AG10803 (cell line): ENCODE data around the gene PROB1.

Source experiments
- DNase-seq: peaks from one replicate; pipeline ENCODE4 v3.0.0; 2010; ENCODE audit warnings: low read depth
- H3K4me3 ChIP-seq: 2 replicates; pipeline ENCODE4 v1.5.1; 2011; ENCODE audit warnings: mild to moderate bottlenecking, low read length, control low read depth
- CTCF ChIP-seq: conservative IDR thresholded peaks from 2 replicates; pipeline ENCODE4 v1.5.1; 2011; ENCODE audit warnings: mild to moderate bottlenecking, low read length, control low read depth, inconsistent platforms

Gene PROB1

GRCh38 chr5:139418793-139419192 is 23.9 kb upstream of the PROB1 start:
- TF ChIP-seq CTCF: no peak
- no peak overlapping the region for H3K4me3 ChIP-seq
- no peak for DNase-seq

DNA sequence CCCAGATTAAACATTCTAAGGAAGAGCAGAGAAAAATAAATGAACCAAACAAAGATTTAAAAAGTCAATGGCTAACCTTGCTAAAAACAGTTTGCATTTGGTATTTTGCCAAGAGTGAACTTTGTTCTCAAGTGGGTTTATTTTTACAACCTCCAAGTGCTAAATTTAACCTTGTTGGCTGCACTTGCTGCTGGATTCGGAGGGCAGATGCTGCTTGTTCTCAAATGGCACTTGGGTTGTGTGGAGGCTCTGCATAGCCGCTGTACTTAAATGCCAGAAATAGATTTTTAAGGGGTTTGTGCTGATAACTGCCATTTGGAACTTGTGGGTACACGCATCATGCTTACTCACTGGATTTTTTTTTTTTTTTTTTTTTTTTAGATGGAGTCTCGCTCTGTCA is 22.3 kb upstream of the PROB1 start:
- no peak for DNase-seq
- no peak for TF ChIP-seq CTCF
- no peak overlapping the region for H3K4me3 ChIP-seq

DNA sequence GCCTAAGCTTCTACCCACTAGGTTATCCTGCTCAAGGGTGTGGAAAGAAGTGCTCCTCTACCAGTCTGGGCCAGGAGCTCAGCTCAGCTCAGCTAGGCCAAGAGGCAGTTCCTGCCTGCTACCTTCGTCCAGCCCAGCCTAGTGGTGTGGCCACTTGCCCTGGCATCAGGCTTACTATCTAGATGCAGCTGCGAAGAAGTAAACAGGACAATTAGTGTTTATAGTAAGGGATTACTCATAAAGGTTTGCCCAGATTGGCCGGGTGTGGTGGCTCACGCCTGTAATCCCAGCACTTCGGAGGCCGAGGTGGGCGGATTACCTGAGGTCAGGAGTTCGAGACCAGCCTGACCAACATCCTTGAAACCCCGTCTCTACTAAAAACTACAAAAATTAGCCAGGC is 21.7 kb upstream of the PROB1 start:
- DNase-seq: no peak

GRCh38 chr5:139415869-139416268 is 21.0 kb upstream of the PROB1 start:
- no peak overlapping the region for H3K4me3 ChIP-seq
- DNase-seq: no peak

More for the DNA sequence above, 21.7 kb upstream of the PROB1 start:
- no peak for TF ChIP-seq CTCF
- H3K4me3 ChIP-seq: no peak overlapping the region

GRCh38 chr5:139415221-139415861 is 20.4 kb upstream of the PROB1 start:
- no peak overlapping the region for H3K4me3 ChIP-seq
- DNase-seq: no peak
- no peak for TF ChIP-seq CTCF

More at GRCh38 chr5:139415869-139416268, 21.0 kb upstream of the PROB1 start:
- no peak for TF ChIP-seq CTCF

- no peak for TF ChIP-seq CTCF
- DNase-seq: no peak
- H3K4me3 ChIP-seq: no peak overlapping the region
Measured at GRCh38 chr5:139414581-139415130, 19.8 kb upstream of the PROB1 start.

GRCh38 chr5:139413963-139414362 is 19.1 kb upstream of the PROB1 start:
- H3K4me3 ChIP-seq: no peak overlapping the region
- TF ChIP-seq CTCF: no peak
- no peak for DNase-seq
